NCI-H510A (cell line): ENCODE measurements around the gene TMEM259.

Source experiments
- DNase-seq: peaks from one replicate; lab custom pipeline; 2025; lab: John Stamatoyannopoulos, UW

Gene TMEM259

DNA sequence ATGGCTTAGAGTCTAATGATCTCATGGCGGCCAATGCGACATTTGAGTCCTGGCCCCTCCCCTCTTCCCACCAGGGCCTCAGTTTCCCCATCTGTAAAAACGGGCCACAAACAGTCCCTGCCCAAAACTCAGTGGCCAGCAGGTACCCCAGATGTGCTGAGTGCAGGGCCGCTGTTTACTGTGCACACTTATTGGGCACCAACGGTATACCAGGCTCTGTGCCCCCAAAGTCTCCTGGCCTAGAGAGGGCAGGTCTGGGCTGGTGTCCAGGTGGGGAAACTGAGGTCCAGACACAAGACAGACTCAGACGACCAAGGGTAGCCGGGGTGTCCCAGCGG lies 60.4 kb downstream of the TMEM259 start:
- no peak for DNase-seq

GRCh38 chr19:960020-960419 lies 60.9 kb downstream of the TMEM259 start:
- no peak for DNase-seq
